Esophagus (tissue), 2 donors: ENCODE measurements around the gene MIS18A. TPM values are rescaled to one million over a fixed set of nuclear protein-coding genes. Genes with fewer than 3 reads are reported as not detected.

ENCODE experiments used
- H3K27ac ChIP-seq, 2 donors: one replicate each; pipeline ENCODE4 v1.5.1; 2013; ENCODE audit warnings: low read depth in 2 of 2, mild to moderate bottlenecking in 2 of 2, inconsistent platforms in 1 of 2, low read length in 1 of 2, moderate library complexity in 1 of 2
- H3K27me3 ChIP-seq, 2 donors: one replicate each; pipeline ENCODE4 v1.6.1; 2013; ENCODE audit warnings: low read length in 2 of 2, control low read depth in 1 of 2, mild to moderate bottlenecking in 1 of 2; ENCODE audit not compliant: insufficient read depth in 2 of 2, control insufficient read depth in 1 of 2
- H3K36me3 ChIP-seq, 2 donors: one replicate each; pipeline ENCODE4 v1.6.1; 2013; ENCODE audit warnings: low read length in 1 of 2; ENCODE audit not compliant: control insufficient read depth in 2 of 2, insufficient read depth in 2 of 2
- H3K4me1 ChIP-seq, 2 donors: one replicate each; pipeline ENCODE4 v1.6.1; 2013; ENCODE audit warnings: low read length in 1 of 2; ENCODE audit not compliant: control insufficient read depth in 2 of 2, insufficient read depth in 2 of 2
- H3K4me3 ChIP-seq, 2 donors: one replicate each; pipeline ENCODE4 v1.5.1; 2013; ENCODE audit warnings: low read length in 2 of 2, mild to moderate bottlenecking in 2 of 2, low read depth in 1 of 2, moderate library complexity in 1 of 2
- H3K9me3 ChIP-seq, 2 donors: one replicate each; pipeline ENCODE4 v1.6.1; 2013; ENCODE audit warnings: mild to moderate bottlenecking in 2 of 2, low read depth in 1 of 2, low read length in 1 of 2, moderate library complexity in 1 of 2; ENCODE audit not compliant: control insufficient read depth in 2 of 2, insufficient read depth in 1 of 2
- WGBS, 2 donors: extraction: QIAGEN DNeasy Blood & Tissue Kit; methylation state at CpG; one replicate each; pipeline ENCODE4 v1.1.7; 2013; 5-methylcytosine and 5-hydroxymethylcytosine counted together
- polyA plus RNA-seq, 2 donors: library from polyadenylated mRNA; stranded (reverse); fragments of 200-250 nt; gene quantifications; one replicate each; pipeline ENCODE4 v1.2.3, GENCODE V29; 2013
- donor health status: healthy with polysubstance abuse.
- donor health status: Bipolar disorder and iron deficiency.

MIS18A gene
- polyA plus RNA-seq, 2 donors, result 8.4 to 9.1 TPM

DNA sequence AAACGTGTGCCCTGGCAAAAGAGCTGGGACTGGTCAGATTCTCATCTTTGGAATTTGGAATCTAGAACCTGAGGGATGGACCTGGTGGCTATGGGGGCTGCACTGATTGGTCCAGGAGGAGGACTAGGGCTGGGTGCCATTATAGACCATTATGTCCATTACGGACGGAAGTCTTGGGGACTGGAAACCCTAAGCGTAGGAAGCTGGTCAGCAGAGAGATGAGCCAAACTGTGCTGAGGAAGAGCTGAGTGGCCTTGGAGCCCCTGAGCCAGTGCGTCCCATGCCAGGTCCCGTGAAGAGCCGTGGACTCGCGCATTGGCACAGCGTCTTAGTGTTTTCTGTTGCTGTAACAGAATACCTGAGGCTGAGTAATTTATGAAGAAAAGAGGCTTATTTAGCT, 29.8 kb upstream of the MIS18A start:
- peaks cover 2 to 26% of the 10 kb centered on the region in 2 donors for H3K36me3 ChIP-seq
- 96% methylated on average over 10 of the region's 10 CpGs for WGBS, 2 donors

GRCh38 chr21:32307706-32308105, 28.9 kb upstream of the MIS18A start:
- 97 to 98% methylated on average over 4 of the region's 4 CpGs for WGBS, 2 donors
- Histone ChIP-seq H3K27me3 (no peaks in the 10 kb centered on the region), H3K4me3 (no peak overlapping the region), H3K9me3 (no peaks in the 10 kb centered on the region), H3K4me1 (no peaks in the 10 kb centered on the region), H3K27ac (no peak overlapping the region), H3K36me3 (peaks cover 2 to 23% of the 10 kb centered on the region in 2 donors)

More for the DNA sequence above, 29.8 kb upstream of the MIS18A start:
- H3K4me3 ChIP-seq, result no peak overlapping the region
- no peaks in the 10 kb centered on the region for H3K9me3 ChIP-seq
- no peaks in the 10 kb centered on the region for H3K27me3 ChIP-seq
- no peak overlapping the region for H3K27ac ChIP-seq
- no peaks in the 10 kb centered on the region for H3K4me1 ChIP-seq

DNA sequence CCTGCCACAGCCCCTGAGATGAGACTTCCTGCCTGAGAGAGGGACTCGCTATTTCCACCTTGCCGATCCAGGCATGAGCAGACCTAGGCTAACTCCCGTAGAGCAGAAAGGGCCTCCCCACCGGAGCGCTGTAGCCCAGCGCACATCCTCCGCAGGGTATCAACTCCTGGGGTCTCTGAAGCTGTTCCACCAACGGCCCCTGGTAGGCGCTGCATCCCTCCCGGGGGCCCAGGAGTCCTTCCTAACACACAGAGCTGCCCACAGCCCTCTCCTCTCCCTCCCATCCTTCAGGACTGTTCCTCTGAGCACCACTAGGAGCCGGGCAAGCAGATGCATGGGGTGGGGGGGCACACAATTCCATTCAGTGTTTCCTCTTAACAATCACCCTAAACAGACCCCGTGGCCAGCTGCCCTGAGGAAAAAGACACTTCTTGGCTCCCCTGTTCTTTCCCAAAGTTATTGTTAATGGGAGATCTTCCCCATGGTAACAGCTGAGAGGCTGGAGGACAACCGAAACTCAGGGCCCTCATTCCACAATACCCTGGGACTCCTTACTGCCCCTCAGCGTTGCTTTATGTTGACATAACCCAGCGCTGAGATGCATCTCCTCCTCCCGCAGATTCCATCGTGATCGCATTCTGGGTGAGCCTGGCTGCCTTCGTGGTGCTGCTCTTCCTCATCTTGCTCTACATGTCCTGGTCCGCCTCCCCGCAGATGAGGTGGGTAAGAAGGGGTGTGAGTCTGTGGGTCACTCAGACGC, 27.4 kb upstream of the MIS18A start:
- no peak overlapping the region for H3K27ac ChIP-seq
- WGBS, 2 donors, result 69 to 70% methylated on average over 22 of the region's 22 CpGs
- H3K36me3 ChIP-seq, result peaks cover 0 to 12% of the 10 kb centered on the region in 2 donors
- H3K27me3 ChIP-seq, result no peaks in the 10 kb centered on the region
- no peaks in the 10 kb centered on the region for H3K4me1 ChIP-seq
- H3K9me3 ChIP-seq, result no peaks in the 10 kb centered on the region
- no peak overlapping the region for H3K4me3 ChIP-seq

- H3K36me3 ChIP-seq, result peaks cover 0 to 15% of the 10 kb centered on the region in 2 donors
- H3K4me1 ChIP-seq, result no peaks in the 10 kb centered on the region
- no peaks in the 10 kb centered on the region for H3K27me3 ChIP-seq
- no peak overlapping the region for H3K4me3 ChIP-seq
- WGBS, 2 donors, result 94 to 96% methylated on average over 7 of the region's 7 CpGs
- H3K9me3 ChIP-seq, result no peaks in the 10 kb centered on the region
- no peak overlapping the region for H3K27ac ChIP-seq
These were observed 26.1 kb upstream of the MIS18A start for GRCh38 chr21:32304998-32305397.

GRCh38 chr21:32303385-32303784, 24.5 kb upstream of the MIS18A start:
- WGBS, 2 donors, result 91 to 98% methylated on average over 1 of the region's 1 CpG
- Histone ChIP-seq H3K27me3 (no peaks in the 10 kb centered on the region), H3K9me3 (no peaks in the 10 kb centered on the region), H3K36me3 (peaks cover 0 to 9% of the 10 kb centered on the region in 2 donors), H3K27ac (no peak overlapping the region), H3K4me3 (no peak overlapping the region), H3K4me1 (no peaks in the 10 kb centered on the region)

GRCh38 chr21:32302560-32302959, 23.7 kb upstream of the MIS18A start:
- WGBS, 2 donors, result 90 to 95% methylated on average over 6 of the region's 6 CpGs
- no peaks in the 10 kb centered on the region for H3K27me3 ChIP-seq

DNA sequence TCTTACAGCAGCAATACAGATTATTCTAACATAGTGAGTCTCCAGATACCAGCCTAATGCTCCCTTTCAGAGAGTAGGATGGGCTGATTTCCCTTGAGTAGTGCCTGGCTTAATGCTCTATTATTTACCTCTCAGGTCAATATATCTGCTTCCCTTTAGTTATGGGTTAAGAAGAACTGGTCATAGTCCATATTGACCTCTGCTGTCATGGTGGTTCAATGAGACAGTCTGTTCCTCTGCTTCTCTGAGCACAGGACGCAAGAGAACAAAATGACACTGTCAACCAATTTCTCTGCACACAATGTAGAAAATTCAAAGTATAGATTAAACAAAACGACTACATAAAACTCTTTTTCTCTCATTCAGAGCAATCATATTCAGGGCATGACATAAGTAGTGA, 22.7 kb upstream of the MIS18A start:
- no peak overlapping the region for H3K4me3 ChIP-seq
- H3K4me1 ChIP-seq, result no peaks in the 10 kb centered on the region
- no peak overlapping the region for H3K27ac ChIP-seq
- peaks cover 0 to 8% of the 10 kb centered on the region in 2 donors for H3K36me3 ChIP-seq
- no peaks in the 10 kb centered on the region for H3K9me3 ChIP-seq
- WGBS, 2 donors, result 83 to 86% methylated on average over 2 of the region's 2 CpGs
- H3K27me3 ChIP-seq, result no peaks in the 10 kb centered on the region

More at GRCh38 chr21:32302560-32302959, 23.7 kb upstream of the MIS18A start:
- H3K36me3 ChIP-seq, result peaks cover 0 to 8% of the 10 kb centered on the region in 2 donors
- no peaks in the 10 kb centered on the region for H3K4me1 ChIP-seq
- no peak overlapping the region for H3K27ac ChIP-seq
- no peaks in the 10 kb centered on the region for H3K9me3 ChIP-seq
- H3K4me3 ChIP-seq, result no peak overlapping the region

GRCh38 chr21:32300117-32300681, 21.4 kb upstream of the MIS18A start:
- H3K9me3 ChIP-seq, result no peaks in the 10 kb centered on the region
- no peaks in the 10 kb centered on the region for H3K27me3 ChIP-seq
- peaks cover 0 to 6% of the 10 kb centered on the region in 2 donors for H3K36me3 ChIP-seq
- no peak overlapping the region for H3K27ac ChIP-seq
- H3K4me3 ChIP-seq, result no peak overlapping the region
- WGBS, 2 donors, result 92 to 93% methylated on average over 41 of the region's 41 CpGs
- no peaks in the 10 kb centered on the region for H3K4me1 ChIP-seq

DNA sequence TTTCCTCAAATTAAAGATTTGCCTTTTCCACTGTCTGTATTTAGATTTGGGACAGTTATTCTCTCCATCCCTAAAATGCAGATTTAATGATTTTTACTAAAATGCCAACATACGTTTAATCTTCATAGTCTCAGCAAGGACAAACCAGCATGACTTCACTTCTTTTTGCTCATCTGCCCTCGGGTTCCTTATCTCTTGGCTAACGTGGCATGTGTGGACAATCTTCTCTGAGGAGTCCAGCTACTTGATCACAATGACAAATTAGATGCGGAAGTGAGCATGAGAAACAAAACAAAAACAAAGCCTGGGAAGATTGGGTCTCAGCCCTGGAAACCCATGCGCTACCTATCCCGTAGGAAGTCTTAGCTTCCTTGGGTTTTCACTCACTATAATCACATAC, 20.8 kb upstream of the MIS18A start:
- peaks cover 0 to 6% of the 10 kb centered on the region in 2 donors for H3K36me3 ChIP-seq
- H3K4me3 ChIP-seq, result no peak overlapping the region
- no peaks in the 10 kb centered on the region for H3K4me1 ChIP-seq
- no peaks in the 10 kb centered on the region for H3K9me3 ChIP-seq
- H3K27ac ChIP-seq, result no peak overlapping the region
- WGBS, 2 donors, result 83 to 85% methylated on average over 6 of the region's 6 CpGs
- no peaks in the 10 kb centered on the region for H3K27me3 ChIP-seq

DNA sequence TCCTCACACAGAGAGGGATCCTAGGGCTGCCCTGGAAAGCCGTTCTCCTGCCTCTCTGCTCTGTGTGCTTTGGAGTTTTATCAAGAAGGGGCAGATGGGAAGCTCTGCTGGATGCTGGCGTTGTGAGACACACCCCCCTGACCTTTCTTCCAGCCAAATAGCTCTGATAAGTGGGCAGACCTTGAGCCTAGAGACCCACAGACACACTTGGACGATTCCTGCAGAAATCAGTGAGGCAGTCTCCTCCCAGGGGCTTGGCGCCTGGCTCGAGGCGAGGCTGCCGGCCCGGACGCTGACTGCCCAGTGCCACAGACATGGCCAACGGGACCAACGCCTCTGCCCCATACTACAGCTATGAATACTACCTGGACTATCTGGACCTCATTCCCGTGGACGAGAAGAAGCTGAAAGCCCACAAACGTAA, 19.8 kb upstream of the MIS18A start, which contains the start of gene MRAP:
MRAP (plus strand) TSS at position 198 of the 424 bp plus-strand sequence; CDS start at position 315, 117 bp downstream.
- H3K4me1 ChIP-seq, result no peaks in the 10 kb centered on the region
- no peaks in the 10 kb centered on the region for H3K9me3 ChIP-seq
- 81 to 89% methylated on average over 14 of the region's 14 CpGs for WGBS, 2 donors
- no peak within 1 kb of the TSS for H3K27ac ChIP-seq
- H3K4me3 ChIP-seq, result no peak within 1 kb of the TSS
- no peaks in the 10 kb centered on the region for H3K27me3 ChIP-seq
- peaks cover 0 to 6% of the 10 kb centered on the region in 2 donors for H3K36me3 ChIP-seq
